Aorta (tissue), 5 donors: Measurements from ENCODE around the gene PAQR9. TPM values are rescaled to one million over a fixed set of nuclear protein-coding genes. Genes with fewer than 3 reads are reported as not detected.

Experiments
- ATAC-seq: fragments of 200-7000 bp; cut with Tn5 transposase; one replicate; pipeline ENCODE4 v1.9.1; 2022; ENCODE audit warnings: moderate library complexity; ENCODE audit not compliant: low FRiP score
- DNase-seq, 2 donors: peaks; one replicate each; pipeline ENCODE4 v3.0.0-alpha.2; 2020
- H3K27ac ChIP-seq, 2 donors: one replicate each; pipeline ENCODE4 v1.5.1; 2013; ENCODE audit warnings: low read length in 2 of 2, mild to moderate bottlenecking in 2 of 2, moderate library complexity in 2 of 2, control low read depth in 1 of 2, inconsistent platforms in 1 of 2, low read depth in 1 of 2
- H3K27me3 ChIP-seq, 2 donors: one replicate each; pipeline ENCODE4 v1.6.1; 2013; ENCODE audit warnings: control low read depth in 1 of 2, low read length in 1 of 2, mild to moderate bottlenecking in 1 of 2, moderate library complexity in 1 of 2; ENCODE audit not compliant: insufficient read depth in 2 of 2, control insufficient read depth in 1 of 2
- H3K36me3 ChIP-seq, 2 donors: one replicate each; pipeline ENCODE4 v1.6.1; 2013; ENCODE audit warnings: control low read depth in 1 of 2, low read length in 1 of 2, mild to moderate bottlenecking in 1 of 2; ENCODE audit not compliant: insufficient read depth in 2 of 2, control insufficient read depth in 1 of 2
- H3K4me1 ChIP-seq, 2 donors: one replicate each; pipeline ENCODE4 v1.6.1; 2013; ENCODE audit warnings: low read length in 2 of 2, control low read depth in 1 of 2, mild to moderate bottlenecking in 1 of 2, moderate library complexity in 1 of 2; ENCODE audit not compliant: insufficient read depth in 2 of 2, control insufficient read depth in 1 of 2
- H3K4me3 ChIP-seq, 2 donors: one replicate each; pipeline ENCODE4 v1.5.1; 2013; ENCODE audit warnings: low read length in 2 of 2, control low read depth in 1 of 2, mild to moderate bottlenecking in 1 of 2
- H3K9me3 ChIP-seq: one replicate; pipeline ENCODE4 v1.6.1; 2013; ENCODE audit warnings: mild to moderate bottlenecking, low read length; ENCODE audit not compliant: control insufficient read depth
- WGBS, 2 donors: extraction: QIAGEN DNeasy Blood & Tissue Kit; methylation state at CpG; one replicate each; pipeline ENCODE4 v1.1.7; 2013; 5-methylcytosine and 5-hydroxymethylcytosine counted together
- intact Hi-C, 2 donors: fragments of 100-400 bp; cut with DNase I; formaldehyde crosslinking; loops; one replicate each; pipeline versions ENCODE4 v1.14.2 to v1.15.0; 2022
- polyA plus RNA-seq, 2 donors: library from polyadenylated mRNA; stranded (reverse); fragments of 200-250 nt; gene quantifications; one replicate each; pipeline ENCODE4 v1.2.3, GENCODE V29; 2013
- total RNA-seq, 2 donors: library from RNA; stranded (reverse); fragmentation: NEBNext Ultra II Directional; extraction: Animal tissue kit (Norgen Biotek cat#: 25700); gene quantifications; one replicate each; pipeline ENCODE4 v1.2.1, GENCODE V29; 2021
- donor health status: healthy with polysubstance abuse.
- donor health status: Bipolar disorder and iron deficiency.
- donor health status: DM: no; HTN: no; CAD: no.
- donor health status: DM: no; HTN: no; CAD: no.
- donor health status: DM: yes; HTN: yes; CAD: no.

Gene PAQR9
- total and polyA plus RNA-seq, 4 donors, result not detected

DNA sequence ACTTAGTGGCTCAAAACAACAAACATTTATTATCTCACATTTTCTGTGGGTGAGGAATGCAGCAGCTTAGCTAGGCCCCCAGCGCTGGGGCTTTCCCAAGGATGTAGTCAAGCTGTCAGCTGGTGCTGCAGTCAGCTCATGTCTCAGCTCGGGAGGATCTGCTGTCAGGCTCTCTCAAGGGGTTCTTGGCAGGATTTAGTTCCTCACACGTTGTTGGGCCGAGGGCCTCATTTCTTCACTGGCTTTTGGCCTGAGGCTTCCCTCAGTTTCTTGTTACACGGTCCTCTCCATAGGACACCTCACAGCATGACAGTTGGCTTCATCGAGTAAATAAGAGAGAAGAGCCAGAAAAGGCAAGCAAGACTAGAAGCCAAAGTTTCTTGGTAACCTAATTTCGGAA, 24.2 kb upstream of the PAQR9 start:
- H3K4me1 ChIP-seq, result no peaks in the 10 kb centered on the region
- H3K4me3 ChIP-seq, result no peak overlapping the region
- DNase-seq (no peak), ATAC-seq (no peak)
- no peaks in the 10 kb centered on the region for H3K36me3 ChIP-seq
- H3K9me3 ChIP-seq, result no peaks in the 10 kb centered on the region
- intact Hi-C loops, result loop anchor here in 1 of 2 donors (2.0 kb wide), 1 partner anchor 159 kb away; no protein-coding TSS in a partner anchor
- H3K27me3 ChIP-seq, result no peaks in the 10 kb centered on the region
- no peak overlapping the region for H3K27ac ChIP-seq
- 23 to 28% methylated on average over 7 of the region's 7 CpGs for WGBS, 2 donors

GRCh38 chr3:142987080-142987700, 23.7 kb upstream of the PAQR9 start:
- no peaks in the 10 kb centered on the region for H3K27me3 ChIP-seq
- intact Hi-C loops, result loop anchor here in 1 of 2 donors (2.0 kb wide), 1 partner anchor 158 kb away; no protein-coding TSS in a partner anchor
- H3K4me1 ChIP-seq, result no peaks in the 10 kb centered on the region
- no peak overlapping the region for H3K4me3 ChIP-seq
- ATAC-seq (no peak), DNase-seq (no peak)
- no peak overlapping the region for H3K27ac ChIP-seq
- no peaks in the 10 kb centered on the region for H3K9me3 ChIP-seq
- H3K36me3 ChIP-seq, result no peaks in the 10 kb centered on the region
- 47 to 54% methylated on average over 5 of the region's 5 CpGs for WGBS, 2 donors

- WGBS, 2 donors, result 95 to 96% methylated on average over 3 of the region's 3 CpGs
- Histone ChIP-seq H3K9me3 (no peaks in the 10 kb centered on the region), H3K27ac (no peak overlapping the region), H3K36me3 (no peaks in the 10 kb centered on the region), H3K4me1 (no peaks in the 10 kb centered on the region), H3K27me3 (no peaks in the 10 kb centered on the region), H3K4me3 (no peak overlapping the region)
- ATAC-seq, result no peak
- intact Hi-C loops, result no loop called here
- DNase-seq, result no peak
Observed at GRCh38 chr3:142984255-142984654, 20.8 kb upstream of the PAQR9 start.

GRCh38 chr3:142983318-142983717, 19.8 kb upstream of the PAQR9 start:
- 58 to 67% methylated on average over 2 of the region's 2 CpGs for WGBS, 2 donors
- intact Hi-C loops, result no loop called here
- Histone ChIP-seq H3K36me3 (no peaks in the 10 kb centered on the region), H3K4me3 (no peak overlapping the region), H3K27ac (no peak overlapping the region), H3K4me1 (no peaks in the 10 kb centered on the region), H3K9me3 (no peaks in the 10 kb centered on the region), H3K27me3 (no peaks in the 10 kb centered on the region)
- ATAC-seq (no peak), DNase-seq (no peak)

DNA sequence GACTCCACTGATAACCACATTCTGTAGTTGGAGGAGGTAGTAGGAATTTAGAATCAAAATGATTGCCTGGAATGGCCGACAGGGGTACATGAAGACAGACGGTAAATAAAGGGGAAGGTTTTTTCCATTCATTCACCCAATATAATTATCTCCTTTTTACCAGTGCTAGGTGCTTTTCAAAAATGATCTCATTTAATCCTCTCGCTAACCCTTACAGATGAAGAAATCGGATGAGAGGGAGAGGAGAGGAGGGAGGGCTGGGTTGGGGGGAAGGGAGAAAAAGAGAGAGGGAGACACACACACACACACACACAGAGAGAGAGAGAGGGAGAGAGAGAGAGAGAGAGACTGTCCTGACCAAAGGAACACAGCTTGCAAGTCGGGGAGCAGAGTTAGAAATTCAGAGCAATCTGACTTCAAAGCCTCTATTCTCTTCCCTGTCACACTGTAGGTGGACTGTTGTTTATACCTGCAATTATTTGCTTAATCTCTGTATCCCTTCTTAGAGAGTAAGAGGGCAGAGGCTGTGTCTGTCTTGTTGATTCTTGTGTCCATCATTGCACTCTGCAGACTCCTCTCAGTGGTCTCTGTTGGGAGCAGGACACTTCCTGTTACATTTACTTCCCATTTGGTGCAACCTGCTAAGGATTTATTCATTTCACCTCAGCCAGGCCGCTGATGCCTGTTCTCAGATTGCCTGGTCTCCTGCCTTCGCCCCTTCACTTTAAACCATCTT, 18.7 kb upstream of the PAQR9 start:
- no peaks in the 10 kb centered on the region for H3K36me3 ChIP-seq
- H3K9me3 ChIP-seq, result no peaks in the 10 kb centered on the region
- H3K4me1 ChIP-seq, result no peaks in the 10 kb centered on the region
- H3K27me3 ChIP-seq, result no peaks in the 10 kb centered on the region
- no peak for ATAC-seq
- no peak for DNase-seq
- intact Hi-C loops, result no loop called here
- H3K27ac ChIP-seq, result no peak overlapping the region
- no peak overlapping the region for H3K4me3 ChIP-seq
- WGBS, 2 donors, result 49 to 59% methylated on average over 7 of the region's 7 CpGs

DNA sequence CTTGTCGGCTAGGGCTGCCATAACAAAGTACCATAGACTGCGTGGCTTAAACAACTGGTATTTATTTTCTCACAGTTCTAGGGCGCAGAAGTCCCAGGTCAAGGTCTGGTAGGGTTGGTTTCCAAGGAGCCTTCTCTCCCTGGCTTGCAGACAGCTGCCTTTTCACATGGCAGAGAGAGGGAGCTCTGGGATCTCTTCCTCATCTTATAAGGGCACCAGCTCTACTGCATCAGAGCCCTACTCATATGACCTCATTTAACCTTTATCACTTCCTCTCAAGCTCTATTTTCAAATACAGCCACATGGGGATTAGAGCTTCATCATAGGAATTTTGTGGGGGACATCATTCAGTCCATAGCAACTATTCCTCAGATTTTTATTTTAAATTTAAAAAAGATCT, 17.6 kb upstream of the PAQR9 start:
- Histone ChIP-seq H3K4me1 (no peaks in the 10 kb centered on the region), H3K27ac (no peak overlapping the region), H3K27me3 (no peaks in the 10 kb centered on the region), H3K36me3 (no peaks in the 10 kb centered on the region), H3K9me3 (no peaks in the 10 kb centered on the region), H3K4me3 (no peak overlapping the region)
- DNase-seq (no peak), ATAC-seq (no peak)
- intact Hi-C loops, result no loop called here
- WGBS, 2 donors, result 57 to 63% methylated on average over 3 of the region's 3 CpGs

GRCh38 chr3:142977399-142977728, 13.9 kb upstream of the PAQR9 start:
- intact Hi-C loops, result loop anchor here in 1 of 2 donors (5.0 kb wide), 1 partner anchor 90 kb away; the partner anchor contains the start of gene PCOLCE2
- no peak for DNase-seq

GRCh38 chr3:142976621-142977398, 13.3 kb upstream of the PAQR9 start:
- no peaks in the 10 kb centered on the region for H3K4me1 ChIP-seq
- WGBS, 2 donors, result 42 to 43% methylated on average over 8 of the region's 8 CpGs
- peak; percentile 93 for ATAC-seq
- intact Hi-C loops, result loop anchor here in 1 of 2 donors (5.0 kb wide), 1 partner anchor 90 kb away; the partner anchor contains the start of gene PCOLCE2
- peak; percentile 94 to 96 for DNase-seq
- H3K4me3 ChIP-seq, result no peak overlapping the region
- H3K27ac ChIP-seq, result no peak overlapping the region
- H3K9me3 ChIP-seq, result no peaks in the 10 kb centered on the region
- H3K27me3 ChIP-seq, result no peaks in the 10 kb centered on the region
- no peaks in the 10 kb centered on the region for H3K36me3 ChIP-seq

More at GRCh38 chr3:142977399-142977728, 13.9 kb upstream of the PAQR9 start:
- no peak overlapping the region for H3K27ac ChIP-seq
- no peaks in the 10 kb centered on the region for H3K9me3 ChIP-seq
- no peak for ATAC-seq
- 87 to 93% methylated on average over 1 of the region's 1 CpG for WGBS, 2 donors
- no peaks in the 10 kb centered on the region for H3K27me3 ChIP-seq
- H3K36me3 ChIP-seq, result no peaks in the 10 kb centered on the region
- H3K4me3 ChIP-seq, result no peak overlapping the region
- no peaks in the 10 kb centered on the region for H3K4me1 ChIP-seq
